Tongue (tissue), 2 donors: Measurements from ENCODE around the gene DGAT2L6. TPM values are rescaled to one million over a fixed set of nuclear protein-coding genes. Genes with fewer than 3 reads are reported as not detected.
A peak's percentile ranks its signal among the peaks of the same experiment; 100 is the strongest.

Experiments
- DNase-seq: peaks from one replicate; pipeline ENCODE4 v3.0.0-alpha.2; 2015
- total RNA-seq: library from RNA; depleted of rRNA; stranded (reverse); fragments of >200 nt; gene quantifications from one replicate; pipeline ENCODE4 v1.2.3, GENCODE V29; 2014

Gene DGAT2L6, protein sequence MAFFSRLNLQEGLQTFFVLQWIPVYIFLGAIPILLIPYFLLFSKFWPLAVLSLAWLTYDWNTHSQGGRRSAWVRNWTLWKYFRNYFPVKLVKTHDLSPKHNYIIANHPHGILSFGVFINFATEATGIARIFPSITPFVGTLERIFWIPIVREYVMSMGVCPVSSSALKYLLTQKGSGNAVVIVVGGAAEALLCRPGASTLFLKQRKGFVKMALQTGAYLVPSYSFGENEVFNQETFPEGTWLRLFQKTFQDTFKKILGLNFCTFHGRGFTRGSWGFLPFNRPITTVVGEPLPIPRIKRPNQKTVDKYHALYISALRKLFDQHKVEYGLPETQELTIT
- total RNA-seq: not detected

DNA sequence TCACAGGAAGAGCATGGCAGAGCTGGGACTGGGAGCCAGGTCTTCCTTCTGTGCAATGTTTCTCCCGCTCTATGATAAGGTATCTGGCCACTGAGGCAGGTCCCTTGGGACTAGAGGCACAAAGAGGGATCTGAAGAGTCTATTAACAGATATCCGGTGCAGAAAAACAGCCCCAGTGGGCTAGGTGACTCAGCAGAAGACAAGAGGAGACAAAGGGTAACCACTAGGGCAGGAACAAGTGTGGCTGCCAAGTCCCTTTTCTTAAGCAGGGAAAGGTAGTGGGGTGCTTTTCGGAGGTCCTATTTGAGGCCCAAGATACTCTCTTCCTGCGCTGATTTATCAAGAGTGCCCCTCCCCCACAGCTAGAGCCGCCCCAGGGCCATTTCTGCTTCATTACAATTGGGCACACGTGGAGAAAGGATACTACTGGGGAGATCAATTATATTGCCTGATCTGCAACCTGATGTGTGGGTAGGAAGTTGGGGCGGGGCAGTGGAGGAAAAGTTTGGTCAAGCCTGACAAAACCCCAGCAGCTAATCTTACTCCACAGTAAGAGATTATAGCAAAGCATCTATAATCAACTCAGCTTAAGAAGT is at the start of gene DGAT2L6:
Gene DGAT2L6 (plus strand): TSS at position 546 of the 596 bp plus-strand sequence. CDS start 100 bp downstream, outside the sequence.
- no peak for DNase-seq

DNA sequence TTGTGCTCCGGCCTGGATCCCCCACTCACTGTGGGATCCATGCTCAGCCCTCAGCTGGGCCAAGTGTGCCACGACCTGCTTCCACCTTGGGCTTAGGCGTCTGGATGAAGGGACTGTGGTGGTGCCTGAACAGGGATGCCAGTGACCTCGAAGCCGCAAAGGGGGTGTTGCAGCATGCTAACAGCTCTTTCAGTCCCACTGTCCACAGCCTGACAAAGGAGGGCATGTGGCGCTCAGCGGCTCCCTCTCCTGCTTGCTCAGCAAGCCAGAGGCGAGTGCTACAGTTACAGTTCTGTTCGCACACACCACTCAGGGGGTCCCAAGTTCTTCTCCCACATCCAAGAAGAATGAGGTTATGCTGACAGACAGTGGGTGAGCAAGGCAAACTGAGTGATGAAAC is 49.2 kb upstream of the DGAT2L6 start:
- DNase-seq: no peak

DNA sequence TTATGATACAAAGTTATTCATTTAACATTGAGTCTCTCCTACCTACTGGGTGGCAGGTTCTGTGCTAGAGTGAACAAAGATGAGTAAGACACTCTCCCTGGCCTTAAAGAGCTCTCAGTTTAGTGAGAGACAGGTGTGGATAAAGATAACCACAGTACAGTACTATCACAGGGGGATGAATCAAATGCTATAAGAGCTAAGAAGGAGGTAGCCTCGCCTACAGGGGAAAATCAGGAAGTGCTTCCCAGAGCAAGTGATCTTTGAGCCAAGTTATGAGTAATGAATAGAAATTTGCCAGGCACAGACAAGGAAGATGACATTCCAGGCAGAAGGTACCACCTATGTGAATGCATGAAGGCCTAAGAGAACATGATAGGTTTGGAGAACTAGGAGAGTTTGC is 47.5 kb upstream of the DGAT2L6 start:
- no peak for DNase-seq

DNA sequence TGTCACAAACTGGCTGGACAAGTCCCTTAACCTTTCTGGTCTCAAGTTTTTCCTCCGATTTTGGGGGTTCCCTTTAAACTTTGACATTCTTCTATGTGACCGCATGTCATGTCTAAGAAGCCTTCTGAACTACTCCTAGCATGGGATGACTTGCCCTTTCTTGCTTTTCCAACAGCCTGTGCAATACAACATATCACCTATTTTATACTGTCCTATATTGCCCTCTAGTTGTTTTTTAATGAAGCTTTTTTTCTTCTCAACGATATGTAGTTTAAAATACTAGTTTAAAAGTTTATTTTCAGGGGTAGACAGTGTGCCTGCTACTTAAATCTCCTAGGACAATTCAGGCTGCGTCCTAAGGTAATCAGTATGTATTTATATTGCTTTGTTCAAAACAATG is 45.1 kb upstream of the DGAT2L6 start:
- DNase-seq: peak; percentile 2

DNA sequence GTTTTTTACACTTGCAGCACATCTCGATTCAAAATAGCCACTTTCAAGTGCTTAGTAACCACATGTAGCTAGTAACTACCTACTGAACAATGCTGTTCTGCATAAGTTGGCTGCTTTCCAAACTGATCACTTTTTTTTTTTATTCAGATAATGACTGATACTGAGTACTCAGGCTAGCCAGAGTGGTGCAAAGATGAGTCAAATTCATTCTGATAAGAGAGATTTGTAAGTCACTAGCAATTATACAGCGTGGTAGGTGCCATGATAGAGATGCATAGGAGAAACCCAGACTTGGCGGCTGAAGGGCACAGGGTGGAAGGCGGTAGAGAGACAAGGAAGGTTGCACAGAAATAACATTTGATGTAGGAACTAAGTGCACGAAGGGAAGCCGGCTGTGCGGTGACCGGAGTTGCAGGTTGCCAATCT is 44.4 kb upstream of the DGAT2L6 start:
- DNase-seq: no peak

DNA sequence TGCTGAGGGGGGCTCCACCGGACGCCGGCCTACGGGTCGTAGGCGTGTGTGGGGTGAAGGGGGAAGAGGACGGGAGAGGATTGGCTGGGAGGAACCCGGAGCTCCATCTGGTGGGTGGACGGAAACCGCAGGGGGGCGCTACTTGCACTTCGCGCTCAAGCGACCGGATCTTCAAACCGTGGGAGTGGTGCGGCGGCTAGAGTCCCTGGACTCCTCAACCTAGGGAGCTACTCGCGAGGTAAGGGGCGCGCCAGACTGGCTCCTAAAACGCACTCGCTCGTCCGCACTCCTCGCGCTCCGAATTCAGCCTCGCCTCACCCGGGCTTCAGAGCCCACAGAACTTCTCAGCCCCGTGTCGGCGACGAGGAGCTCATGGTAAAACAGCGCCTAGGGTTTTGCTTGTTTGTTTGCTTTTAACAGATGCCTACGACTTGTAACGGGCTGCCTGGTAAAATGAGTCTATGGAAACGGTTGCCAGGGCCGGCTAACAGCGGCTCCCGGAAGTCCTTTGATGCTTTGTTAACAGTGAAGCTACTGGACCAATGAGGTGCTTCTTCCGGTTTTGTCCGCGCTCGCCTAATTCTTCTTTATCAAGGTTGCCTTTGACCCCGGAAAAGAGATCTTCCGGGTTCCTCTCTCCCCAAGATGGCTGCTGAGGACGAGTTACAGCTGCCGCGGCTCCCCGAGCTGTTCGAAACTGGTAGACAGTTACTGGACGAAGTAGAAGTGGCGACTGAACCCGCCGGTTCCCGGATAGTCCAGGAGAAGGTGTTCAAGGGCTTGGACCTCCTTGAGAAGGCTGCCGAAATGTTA is 43.8 kb upstream of the DGAT2L6 start, which contains the start of gene IGBP1:
Gene IGBP1 (plus strand): TSS at position 145 of the 813 bp plus-strand sequence. CDS start 501 bp downstream, at position 646.
- peak; percentile 91 for DNase-seq

DNA sequence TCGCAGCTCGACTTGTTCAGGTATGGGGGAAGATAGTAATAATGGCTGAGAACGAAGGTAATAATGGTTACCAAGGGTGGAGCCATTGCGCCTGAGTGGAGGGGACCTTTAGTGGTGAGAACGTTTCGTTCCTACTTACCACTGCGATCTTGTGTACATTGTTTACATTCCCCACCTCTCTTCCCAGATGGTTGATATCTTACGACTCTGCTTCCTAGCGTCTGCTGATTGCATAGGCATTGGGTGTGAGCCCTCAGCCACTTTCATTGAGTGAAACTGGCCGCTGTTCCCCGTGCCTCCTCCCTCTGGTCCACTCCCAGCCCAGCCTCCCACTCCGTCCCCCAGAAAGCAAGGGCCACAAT is 43.2 kb upstream of the DGAT2L6 start:
- DNase-seq: no peak

DNA sequence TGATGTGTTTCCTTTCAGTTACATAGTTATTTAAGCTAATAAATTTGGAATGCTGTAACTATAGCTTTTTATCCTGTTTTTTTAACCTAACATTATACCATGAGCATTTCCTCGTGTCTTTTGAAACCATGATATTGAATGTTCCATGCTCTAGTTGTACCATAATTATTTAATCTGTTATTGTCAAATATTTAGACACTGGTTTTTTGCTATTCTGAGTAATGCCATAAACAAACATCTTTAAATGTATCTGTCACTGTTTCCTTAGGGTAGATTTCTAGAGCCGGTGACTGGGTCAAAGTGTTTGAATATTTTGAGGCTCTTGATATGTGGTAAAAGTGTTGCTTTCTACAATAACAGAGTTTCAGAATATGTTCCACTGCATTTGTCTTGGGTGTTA is 38.7 kb upstream of the DGAT2L6 start:
- DNase-seq: no peak

DNA sequence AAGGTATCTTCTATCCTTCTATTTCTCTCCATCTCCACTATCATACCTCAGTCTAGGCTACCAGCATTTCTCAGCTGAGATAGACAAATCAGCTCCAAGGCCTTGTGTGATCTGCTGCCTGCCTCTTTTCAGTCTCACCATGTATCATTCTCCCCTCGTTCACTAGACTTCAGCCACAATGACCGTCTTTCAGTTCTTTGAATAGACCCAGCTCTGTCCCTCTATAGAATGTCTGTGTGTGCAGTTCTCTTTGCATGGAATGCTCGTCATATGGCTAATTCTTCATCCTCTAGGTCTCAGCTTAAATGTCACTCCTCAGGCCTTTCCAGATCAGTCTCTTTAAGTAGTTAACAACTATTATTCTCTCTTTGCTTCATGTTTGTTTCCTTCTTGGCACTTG is 37.5 kb upstream of the DGAT2L6 start:
- DNase-seq: no peak

DNA sequence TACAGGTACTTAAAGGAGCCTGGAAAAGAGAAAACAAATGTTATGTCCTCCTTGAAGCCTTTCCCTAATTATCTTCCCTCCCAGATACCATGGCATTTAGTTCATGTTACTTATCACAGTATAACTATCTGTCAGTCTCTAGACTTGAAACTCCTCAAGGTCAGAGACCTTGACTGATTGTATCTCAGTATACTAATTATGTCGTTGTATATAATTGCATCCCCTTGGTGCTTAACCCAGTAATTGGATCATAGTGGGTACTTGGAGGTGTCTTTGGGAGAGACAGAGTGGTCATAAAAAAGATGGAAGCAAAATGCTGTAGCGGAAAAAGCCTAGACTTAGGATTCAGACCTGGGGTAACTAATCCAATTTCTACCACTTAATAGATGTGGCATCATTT is 35.9 kb upstream of the DGAT2L6 start:
- DNase-seq: no peak

DNA sequence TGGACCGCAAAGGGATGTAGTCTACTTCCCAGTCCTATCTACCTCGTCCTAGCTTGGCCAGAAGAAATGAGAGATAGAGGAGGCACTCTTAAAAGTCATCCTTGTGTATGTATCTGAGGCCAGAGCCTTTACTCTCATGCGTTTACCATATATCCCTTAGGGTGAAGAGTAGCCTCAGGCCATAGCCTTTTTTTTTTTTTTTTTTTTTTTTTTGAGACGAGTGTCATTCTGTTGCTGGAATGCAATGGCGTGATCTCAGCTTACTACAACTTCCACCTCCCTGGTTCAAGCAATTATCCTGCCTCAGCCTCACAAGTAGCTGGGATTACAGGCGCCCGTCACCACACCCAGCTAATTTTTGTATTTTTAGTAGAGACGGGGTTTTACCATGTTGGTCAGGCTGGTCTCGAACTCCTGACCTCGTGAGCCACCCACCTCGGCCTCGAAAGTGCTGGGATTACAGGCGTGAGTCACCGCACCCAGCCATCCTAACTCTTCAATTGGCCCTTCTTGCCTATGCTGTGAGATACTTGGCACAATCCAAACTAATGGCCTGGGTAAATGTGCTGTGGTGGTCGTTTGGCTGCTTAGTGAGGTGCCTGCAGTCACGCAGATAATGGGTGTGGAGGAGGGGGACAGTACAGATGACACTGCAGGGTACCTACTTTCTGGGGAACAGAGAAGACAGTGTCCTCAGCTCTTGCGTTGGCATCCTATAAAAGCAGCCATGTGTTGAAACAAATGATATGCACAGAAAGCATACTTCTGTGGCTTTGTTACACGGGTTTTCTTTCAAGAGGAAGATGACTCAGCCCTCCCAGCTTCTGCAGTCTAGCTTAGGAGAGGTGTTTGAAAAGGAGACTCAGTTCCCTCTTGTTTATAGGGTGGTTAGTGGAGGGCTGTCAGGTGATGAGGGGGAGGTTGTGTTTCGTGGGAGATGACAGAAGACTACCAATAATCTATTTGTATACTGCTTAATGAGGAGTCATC is 10.4 kb upstream of the DGAT2L6 start:
- no peak for DNase-seq

DNA sequence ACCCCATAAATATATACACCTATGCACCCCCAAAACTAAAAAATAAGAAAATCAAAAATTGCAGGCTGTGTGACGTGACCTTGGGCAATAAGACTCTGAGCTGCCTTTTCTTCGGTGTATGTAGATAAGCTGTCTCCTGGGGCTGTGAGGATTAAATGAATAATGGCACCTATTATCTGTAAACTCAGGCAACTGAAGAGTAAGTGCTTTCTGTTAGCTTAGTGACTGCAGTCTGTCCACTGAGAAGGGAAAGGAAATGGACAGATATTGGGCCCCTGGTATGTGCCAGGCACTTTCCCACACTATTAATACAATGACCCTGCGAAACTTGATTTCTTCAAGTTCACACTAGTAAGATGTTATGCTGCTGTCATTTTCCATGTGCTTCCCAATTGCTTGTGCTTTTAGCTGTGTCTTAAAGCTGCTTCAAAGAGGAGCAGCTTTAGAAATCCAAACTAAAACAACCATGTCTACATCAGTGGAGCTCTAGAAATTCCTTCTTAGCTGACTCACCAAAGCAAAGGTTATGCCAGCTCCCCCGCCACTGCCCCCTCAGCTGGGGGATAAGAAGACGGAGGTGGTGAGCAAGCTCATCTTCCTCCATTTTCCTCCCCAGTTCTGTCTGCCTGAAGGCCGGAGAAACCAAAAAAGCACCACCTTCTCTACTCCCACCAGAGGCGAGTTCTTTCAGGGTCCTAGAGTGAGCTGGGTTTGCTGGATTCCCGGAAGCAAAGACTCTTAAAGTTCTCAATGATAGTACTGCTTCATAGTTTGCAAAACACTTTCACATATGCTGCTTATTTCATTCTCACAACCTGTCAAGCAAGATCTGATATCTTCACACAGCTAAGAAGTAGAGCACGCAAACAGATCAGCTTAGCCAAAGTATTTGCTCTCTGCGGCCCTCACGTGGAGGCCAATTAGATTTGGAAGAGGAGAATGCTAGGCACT is 8.8 kb upstream of the DGAT2L6 start:
- peak; percentile 44 for DNase-seq

DNA sequence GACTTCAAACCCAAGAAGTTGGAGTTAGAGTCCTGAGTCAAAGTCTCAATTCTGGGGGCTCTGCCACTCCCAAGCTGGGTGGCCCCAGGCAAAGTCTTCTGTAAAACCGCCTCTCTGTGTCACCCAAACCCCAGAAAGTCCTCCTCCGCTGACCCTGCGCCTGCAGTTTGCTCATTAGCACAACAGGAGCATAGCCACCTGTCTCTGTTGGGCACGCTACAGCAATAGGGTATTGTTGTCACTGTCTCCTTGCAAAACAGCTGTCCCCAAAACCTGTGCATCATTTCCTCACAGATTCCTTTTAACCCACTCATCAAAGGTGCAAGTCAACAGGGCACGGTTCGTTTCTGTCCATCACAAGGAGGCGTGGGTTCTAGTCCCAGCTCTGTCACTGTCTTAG is 8.0 kb upstream of the DGAT2L6 start:
- no peak for DNase-seq

DNA sequence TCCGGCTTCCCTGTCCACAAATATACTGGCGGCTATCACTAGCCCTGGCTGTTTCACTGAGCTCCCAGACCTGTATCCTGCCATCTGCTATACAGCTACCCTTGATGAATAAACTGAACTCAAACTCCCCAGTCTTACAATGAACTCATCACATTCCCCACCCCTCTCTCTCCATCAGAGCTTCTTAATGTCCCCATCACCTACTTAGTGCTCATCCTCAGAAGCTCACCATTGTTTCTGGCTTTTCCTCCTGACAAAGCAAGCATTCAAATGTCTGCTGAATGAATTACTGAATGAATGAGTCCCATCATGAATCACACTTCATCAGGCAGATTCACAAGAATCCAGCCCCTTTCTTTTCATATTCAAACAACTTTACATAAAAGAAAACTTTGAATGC is 5.7 kb upstream of the DGAT2L6 start:
- no peak for DNase-seq

DNA sequence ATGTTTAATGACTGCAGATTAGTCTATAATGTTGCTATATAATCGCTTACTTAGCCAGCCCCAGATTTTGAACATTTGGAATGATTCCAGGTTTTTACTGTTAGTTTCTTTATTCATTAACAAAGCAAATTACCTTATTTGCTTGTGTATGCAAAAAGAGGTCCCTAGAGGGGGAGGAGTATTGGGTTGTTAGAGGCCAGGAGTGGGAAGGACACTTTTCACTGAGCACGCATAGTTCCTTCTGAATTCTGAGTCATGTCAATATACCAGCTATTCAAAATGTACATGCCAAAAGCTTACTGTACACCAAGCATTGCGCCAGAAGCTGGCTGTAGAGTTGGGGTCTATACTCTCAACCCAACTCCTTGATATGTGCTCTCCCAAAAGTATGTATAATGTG is 5.1 kb upstream of the DGAT2L6 start:
- DNase-seq: no peak

DNA sequence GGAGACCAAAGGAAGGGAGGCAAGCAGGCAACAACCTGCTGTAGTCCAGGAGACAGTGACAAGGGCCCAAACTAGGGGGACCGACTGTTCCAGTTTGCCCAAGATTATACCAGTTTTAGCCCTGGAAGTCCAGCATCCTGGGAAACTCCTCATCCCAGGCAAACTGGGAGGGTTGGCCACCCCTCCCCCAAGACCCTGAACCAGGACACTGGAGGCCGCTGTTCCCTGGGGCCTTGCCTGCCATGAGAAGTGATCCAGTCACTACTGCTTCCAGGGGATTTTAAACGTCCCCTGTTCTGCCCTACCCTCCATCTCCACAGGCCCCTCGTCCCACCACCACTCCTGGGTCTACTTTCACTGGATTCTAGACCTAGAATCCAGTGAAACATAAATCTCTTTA is 4.3 kb upstream of the DGAT2L6 start:
- no peak for DNase-seq

DNA sequence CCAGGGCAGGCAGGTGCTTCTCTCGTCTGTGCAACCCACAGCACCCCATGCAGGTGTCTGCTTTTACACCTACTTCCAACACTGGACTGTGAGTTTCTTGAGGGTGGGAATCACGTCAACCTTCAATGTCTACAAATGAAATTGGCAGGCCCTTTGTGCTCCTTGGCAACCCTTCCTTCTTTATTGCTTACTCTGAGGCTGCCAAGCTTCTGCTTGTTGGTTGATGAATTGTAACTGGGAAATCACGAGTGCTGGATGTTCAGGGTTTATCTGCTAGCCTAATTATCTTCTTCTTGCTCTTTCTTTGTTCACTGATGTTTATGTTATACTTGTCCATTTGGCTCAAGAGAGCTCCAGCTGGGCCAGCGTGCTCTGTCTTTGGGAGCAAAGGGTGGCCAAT is 2.5 kb upstream of the DGAT2L6 start:
- DNase-seq: no peak

DNA sequence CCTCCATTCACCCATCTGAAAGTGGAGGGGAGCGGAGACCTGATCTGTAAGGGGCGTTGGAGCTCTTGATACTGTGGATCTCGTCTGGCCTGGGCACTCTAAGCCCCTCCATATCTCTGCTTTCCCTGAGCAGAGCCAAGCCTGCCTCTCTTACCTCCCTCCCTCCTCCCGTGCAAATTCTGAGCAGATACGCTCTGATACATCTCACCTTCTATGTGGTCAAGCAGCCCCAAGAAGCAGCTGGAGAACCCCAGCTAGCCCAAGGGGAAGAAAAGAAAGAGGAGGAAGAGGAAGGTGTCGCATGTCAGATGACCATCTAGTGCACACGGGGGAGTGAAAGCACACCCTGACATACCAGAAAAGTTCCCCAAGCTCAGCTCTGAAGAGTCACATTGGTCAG is 1.9 kb upstream of the DGAT2L6 start:
- DNase-seq: no peak

DNA sequence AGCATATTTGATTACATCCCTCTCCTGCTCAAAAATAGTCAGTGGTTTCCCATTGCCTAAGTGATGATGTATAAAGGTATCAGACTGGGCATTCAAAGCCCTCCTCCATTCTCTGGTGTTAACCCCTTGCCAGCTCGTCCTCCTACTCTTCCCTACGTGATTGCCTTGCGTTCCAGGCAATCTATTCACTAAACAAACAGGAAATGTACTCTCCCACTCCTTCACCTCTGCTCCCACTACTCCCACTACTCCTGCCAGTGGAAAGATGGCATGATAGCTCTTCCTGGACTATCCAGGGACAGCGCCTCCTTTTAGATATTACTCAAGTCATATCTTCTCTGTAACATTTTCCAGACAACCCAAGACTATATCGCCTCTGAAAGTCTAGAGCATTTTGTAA is 5.8 kb downstream of the DGAT2L6 start:
- DNase-seq: no peak

DNA sequence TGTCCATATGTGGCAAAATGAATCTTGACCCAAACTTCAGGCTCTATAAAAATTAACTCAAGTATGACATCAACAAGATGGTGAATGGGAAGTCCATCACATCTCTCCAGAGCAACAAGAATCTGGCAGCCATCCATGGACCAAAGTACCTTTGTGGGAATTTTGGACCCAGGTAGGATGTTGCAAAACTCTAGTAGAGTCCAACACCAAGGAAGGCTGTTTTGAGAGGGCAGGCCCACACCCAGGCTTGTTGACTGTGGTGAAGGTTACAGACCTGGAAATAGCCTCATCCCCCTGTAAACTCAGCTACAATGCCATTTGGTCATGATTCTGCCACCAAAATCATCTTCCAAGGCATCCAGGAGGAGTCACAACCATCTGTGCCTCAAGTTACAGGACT is 12.9 kb downstream of the DGAT2L6 start:
- DNase-seq: no peak
